MCF 10A (cell line): ENCODE data around the gene SHC3. TPM values are rescaled to one million over a fixed set of nuclear protein-coding genes. Genes with fewer than 3 reads are reported as not detected.

Experiments used
- BruUV-seq: library from RNA; stranded (reverse); fragments of 400-500 nt; replicated peaks from 2 replicates; lab custom pipeline; 2021; lab: Mats Ljungman, UMichigan
- CTCF ChIA-PET: fragments of 300-600 bp; sonication (Branson Sonifier 250); formaldehyde crosslinking; extraction: SDS; loops from one replicate; lab custom pipeline; 2021; ENCODE audit warnings: antibody characterized with exemption, inconsistent platforms; lab: Yijun Ruan, JAX
- POLR2A ChIA-PET: fragments of 300-600, 350-650 bp; sonication (Branson Sonifier 250); formaldehyde crosslinking; extraction: SDS; loops from one replicate; lab custom pipeline; 2020; ENCODE audit warnings: antibody characterized with exemption, inconsistent platforms; lab: Yijun Ruan, JAX
- DNase-seq: peaks from one replicate; pipeline ENCODE4 v3.0.0-alpha.2; 2018; ENCODE audit not compliant: unreplicated experiment
- H3K27ac Mint-ChIP-seq: one replicate; pipeline ENCODE4 v1.8.0; 2022; ENCODE audit warnings: mild to moderate bottlenecking, low read depth, mixed read lengths; ENCODE audit not compliant: unreplicated experiment
- H3K27me3 Mint-ChIP-seq: one replicate; pipeline ENCODE4 v1.8.0; 2022; ENCODE audit warnings: mixed read lengths; ENCODE audit not compliant: insufficient read depth, unreplicated experiment
- H3K36me3 Mint-ChIP-seq: one replicate; pipeline ENCODE4 v1.8.0; 2022; ENCODE audit warnings: mild to moderate bottlenecking, moderate library complexity, mixed read lengths; ENCODE audit not compliant: insufficient read depth, unreplicated experiment
- H3K4me1 Mint-ChIP-seq: one replicate; pipeline ENCODE4 v1.8.0; 2022; ENCODE audit warnings: mixed read lengths; ENCODE audit not compliant: insufficient read depth, unreplicated experiment
- H3K4me3 Mint-ChIP-seq: one replicate; pipeline ENCODE4 v1.8.0; 2022; ENCODE audit warnings: mild to moderate bottlenecking, moderate library complexity, mixed read lengths; ENCODE audit not compliant: unreplicated experiment
- H3K9me3 Mint-ChIP-seq: one replicate; pipeline ENCODE4 v1.8.0; 2022; ENCODE audit warnings: mixed read lengths; ENCODE audit not compliant: unreplicated experiment
- intact Hi-C: fragments of 100-400 bp; cut with micrococcal nuclease; formaldehyde crosslinking; loops from 2 replicates; pipeline ENCODE4 v1.14.1; 2022
- total RNA-seq: library from RNA; stranded (reverse); gene quantifications from 2 replicates; pipeline ENCODE4 v1.2.3, GENCODE V29; 2022
- TF ChIP-seq, protein P1 (sequence below): fragments of 200-600 bp; IDR thresholded peaks from one replicate; pipeline ENCODE4 v1.8.0; 2022; ENCODE audit warnings: antibody characterized with exemption, mild to moderate bottlenecking; ENCODE audit not compliant: unreplicated experiment

The SHC3 gene
- total RNA-seq, 1 experiment from 2014 or later, result 0.02 TPM

DNA sequence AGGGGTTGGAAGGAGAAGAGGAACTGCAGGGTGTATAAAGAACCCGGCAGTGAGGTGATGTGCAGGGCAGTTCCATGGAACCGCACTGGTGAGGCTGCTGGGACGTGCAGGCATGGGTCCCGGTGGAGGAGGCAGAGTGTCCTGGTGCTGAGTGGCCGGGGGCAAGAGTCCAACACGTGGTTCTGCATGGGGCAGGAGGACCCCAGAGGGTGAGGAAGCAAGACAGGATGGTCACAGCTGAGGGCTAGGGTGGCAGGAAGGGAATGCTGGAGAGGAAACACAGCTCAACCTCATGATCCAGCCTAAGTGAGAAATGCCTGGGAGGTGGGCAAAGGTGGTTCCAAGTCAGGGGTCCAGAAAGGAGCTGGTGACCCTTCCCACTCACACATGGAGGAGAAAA is 100.2 kb downstream of the SHC3 start:
- BruUV-seq, result no TSS peak
- POLR2A ChIA-PET, result no interaction called here
- TF ChIP-seq, protein P1, sequence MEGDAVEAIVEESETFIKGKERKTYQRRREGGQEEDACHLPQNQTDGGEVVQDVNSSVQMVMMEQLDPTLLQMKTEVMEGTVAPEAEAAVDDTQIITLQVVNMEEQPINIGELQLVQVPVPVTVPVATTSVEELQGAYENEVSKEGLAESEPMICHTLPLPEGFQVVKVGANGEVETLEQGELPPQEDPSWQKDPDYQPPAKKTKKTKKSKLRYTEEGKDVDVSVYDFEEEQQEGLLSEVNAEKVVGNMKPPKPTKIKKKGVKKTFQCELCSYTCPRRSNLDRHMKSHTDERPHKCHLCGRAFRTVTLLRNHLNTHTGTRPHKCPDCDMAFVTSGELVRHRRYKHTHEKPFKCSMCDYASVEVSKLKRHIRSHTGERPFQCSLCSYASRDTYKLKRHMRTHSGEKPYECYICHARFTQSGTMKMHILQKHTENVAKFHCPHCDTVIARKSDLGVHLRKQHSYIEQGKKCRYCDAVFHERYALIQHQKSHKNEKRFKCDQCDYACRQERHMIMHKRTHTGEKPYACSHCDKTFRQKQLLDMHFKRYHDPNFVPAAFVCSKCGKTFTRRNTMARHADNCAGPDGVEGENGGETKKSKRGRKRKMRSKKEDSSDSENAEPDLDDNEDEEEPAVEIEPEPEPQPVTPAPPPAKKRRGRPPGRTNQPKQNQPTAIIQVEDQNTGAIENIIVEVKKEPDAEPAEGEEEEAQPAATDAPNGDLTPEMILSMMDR, result no peak

DNA sequence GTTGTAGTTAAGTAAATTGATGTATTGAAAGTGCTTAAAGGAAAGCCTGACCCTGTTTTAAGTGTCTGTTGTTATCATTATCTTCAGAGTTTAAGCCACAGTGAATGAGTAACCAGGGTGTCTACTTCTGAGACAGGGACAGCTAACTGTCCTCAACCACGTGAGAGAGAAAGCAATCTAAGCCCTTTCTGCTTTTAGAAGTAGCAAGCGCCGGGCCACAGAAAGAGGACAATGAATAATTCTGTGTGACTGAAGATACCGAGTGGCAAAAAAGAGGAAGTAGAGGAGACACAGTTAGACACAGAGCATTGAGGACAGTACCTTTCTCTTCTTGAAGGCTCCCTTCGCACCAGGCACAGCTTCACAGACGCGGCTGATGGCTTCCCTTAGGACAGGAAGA is 101.1 kb downstream of the SHC3 start:
- H3K9me3 Mint-ChIP-seq, result no peaks in the 10 kb centered on the region
- no peak for DNase-seq
- CTCF ChIA-PET, result no interaction called here
- intact Hi-C loops, result no loop called here
- no peak overlapping the region for H3K4me3 Mint-ChIP-seq
- TF ChIP-seq, protein P1, result no peak
- H3K4me1 Mint-ChIP-seq, result no peaks in the 10 kb centered on the region
- peaks cover 5% of the 10 kb centered on the region for H3K36me3 Mint-ChIP-seq
- BruUV-seq, result no TSS peak
- POLR2A ChIA-PET, result no interaction called here
- no peaks in the 10 kb centered on the region for H3K27me3 Mint-ChIP-seq
- H3K27ac Mint-ChIP-seq, result no peak overlapping the region

More for the DNA sequence above, 100.2 kb downstream of the SHC3 start:
- DNase-seq, result no peak
- Mint-ChIP-seq H3K4me1 (no peaks in the 10 kb centered on the region), H3K4me3 (no peak overlapping the region), H3K36me3 (peaks cover 5% of the 10 kb centered on the region), H3K27me3 (no peaks in the 10 kb centered on the region), H3K9me3 (peaks cover 8% of the 10 kb centered on the region), H3K27ac (no peak overlapping the region)
- intact Hi-C loops, result no loop called here
- CTCF ChIA-PET, result interaction anchor here (0.5 to 1.0 kb wide), 4 partner anchors 11 to 975 kb away, joined by 3 to 6 read pairs (median 3); no protein-coding TSS in a partner anchor

- no peak for DNase-seq
- peaks cover 10% of the 10 kb centered on the region for H3K36me3 Mint-ChIP-seq
- BruUV-seq, result no TSS peak
- intact Hi-C loops, result no loop called here
- TF ChIP-seq, protein P1, result no peak
- H3K27me3 Mint-ChIP-seq, result no peaks in the 10 kb centered on the region
- no peaks in the 10 kb centered on the region for H3K9me3 Mint-ChIP-seq
- no peak overlapping the region for H3K27ac Mint-ChIP-seq
- no peaks in the 10 kb centered on the region for H3K4me1 Mint-ChIP-seq
- no peak overlapping the region for H3K4me3 Mint-ChIP-seq
- POLR2A ChIA-PET, result interaction anchor here (1.0 kb wide), 1 partner anchor 9 kb away, joined by 6 read pairs; no protein-coding TSS in a partner anchor
- CTCF ChIA-PET, result interaction anchor here (0.8 kb wide), 1 partner anchor 487 kb away, joined by 4 read pairs; no protein-coding TSS in a partner anchor
Measured at GRCh38 chr9:89073397-89073796, 105.2 kb downstream of the SHC3 start.

- CTCF ChIA-PET, result interaction anchor here (0.6 to 1.2 kb wide), 2 partner anchors 111 to 1481 kb away, joined by 3 read pairs; no protein-coding TSS in a partner anchor
Measured at GRCh38 chr9:89071591-89071990, 107.0 kb downstream of the SHC3 start.

More at GRCh38 chr9:89071591-89071990, 107.0 kb downstream of the SHC3 start:
- POLR2A ChIA-PET, result no interaction called here
- DNase-seq, result no peak
- TF ChIP-seq, protein P1, result no peak
- no peaks in the 10 kb centered on the region for H3K9me3 Mint-ChIP-seq
- H3K27ac Mint-ChIP-seq, result no peak overlapping the region
- no peaks in the 10 kb centered on the region for H3K27me3 Mint-ChIP-seq
- BruUV-seq, result no TSS peak
- H3K4me3 Mint-ChIP-seq, result no peak overlapping the region
- H3K36me3 Mint-ChIP-seq, result peaks cover 6% of the 10 kb centered on the region
- H3K4me1 Mint-ChIP-seq, result no peaks in the 10 kb centered on the region
- intact Hi-C loops, result no loop called here
